22Rv1 (cell line): ENCODE measurements around the gene AP4E1.

ENCODE experiments used
- ZFX ChIP-seq: fragments of 450-650 bp; IDR thresholded peaks from 2 replicates; pipeline ENCODE4 v1.6.1; 2017; ENCODE audit warnings: antibody characterized with exemption, borderline replicate concordance
- TF ChIP-seq, protein P1 (sequence below): fragments of 450-650 bp; IDR thresholded peaks from 2 replicates; pipeline ENCODE4 v1.5.1; 2017; ENCODE audit warnings: mild to moderate bottlenecking

DNA sequence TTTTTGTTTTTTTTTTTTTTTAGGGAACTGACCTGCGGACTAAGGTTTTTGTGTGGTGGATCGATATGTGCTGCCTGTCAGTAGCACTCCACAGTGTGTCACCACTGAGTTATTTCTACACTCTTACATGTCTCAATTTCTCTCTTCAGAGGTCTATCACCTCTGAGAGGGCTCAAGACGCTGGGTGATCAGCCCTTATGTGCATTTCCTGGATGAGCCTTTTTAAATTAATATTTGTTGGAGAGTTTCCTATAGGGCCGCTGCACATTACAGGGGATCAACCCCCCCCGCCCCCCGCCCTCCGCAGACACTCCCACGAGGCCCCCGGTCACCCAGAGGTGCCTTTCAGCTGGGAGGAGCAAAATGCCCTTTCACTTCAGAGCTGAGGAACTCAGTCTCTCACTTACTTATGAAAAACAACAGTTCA lies 34.5 kb upstream of the AP4E1 start:
- TF ChIP-seq, protein P1, sequence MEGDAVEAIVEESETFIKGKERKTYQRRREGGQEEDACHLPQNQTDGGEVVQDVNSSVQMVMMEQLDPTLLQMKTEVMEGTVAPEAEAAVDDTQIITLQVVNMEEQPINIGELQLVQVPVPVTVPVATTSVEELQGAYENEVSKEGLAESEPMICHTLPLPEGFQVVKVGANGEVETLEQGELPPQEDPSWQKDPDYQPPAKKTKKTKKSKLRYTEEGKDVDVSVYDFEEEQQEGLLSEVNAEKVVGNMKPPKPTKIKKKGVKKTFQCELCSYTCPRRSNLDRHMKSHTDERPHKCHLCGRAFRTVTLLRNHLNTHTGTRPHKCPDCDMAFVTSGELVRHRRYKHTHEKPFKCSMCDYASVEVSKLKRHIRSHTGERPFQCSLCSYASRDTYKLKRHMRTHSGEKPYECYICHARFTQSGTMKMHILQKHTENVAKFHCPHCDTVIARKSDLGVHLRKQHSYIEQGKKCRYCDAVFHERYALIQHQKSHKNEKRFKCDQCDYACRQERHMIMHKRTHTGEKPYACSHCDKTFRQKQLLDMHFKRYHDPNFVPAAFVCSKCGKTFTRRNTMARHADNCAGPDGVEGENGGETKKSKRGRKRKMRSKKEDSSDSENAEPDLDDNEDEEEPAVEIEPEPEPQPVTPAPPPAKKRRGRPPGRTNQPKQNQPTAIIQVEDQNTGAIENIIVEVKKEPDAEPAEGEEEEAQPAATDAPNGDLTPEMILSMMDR, result no peak
- TF ChIP-seq ZFX, result no peak
